Gastroesophageal sphincter (tissue), 4 donors: Measurements from ENCODE around the gene CTSW. TPM values are rescaled to one million over a fixed set of nuclear protein-coding genes. Genes with fewer than 3 reads are reported as not detected.

Source experiments
- ATAC-seq: fragments of 150-250 bp; one replicate; pipeline ENCODE4 v1.9.1; 2016; ENCODE audit warnings: mild to moderate bottlenecking, moderate library complexity
- H3K27ac ChIP-seq, 4 donors: fragments of 200-600 bp; sonication (generic) in 3 of 4; 1 replicate in 3 of 4; 2 replicates in 1 of 4; pipeline ENCODE4 v1.5.1; 2016 to 2019
- H3K27me3 ChIP-seq: fragments of 200-600 bp; sonication (generic); one replicate; pipeline ENCODE4 v1.5.1; 2019
- H3K36me3 ChIP-seq, 2 donors: fragments of 200-600 bp; sonication (generic); one replicate each; pipeline ENCODE4 v1.5.1; 2019; ENCODE audit warnings: control low read depth in 1 of 2
- H3K4me1 ChIP-seq, 3 donors: fragments of 200-600 bp; sonication (generic); 1 replicate in 2 of 3; 2 replicates in 1 of 3; pipeline ENCODE4 v1.5.1; 2016 to 2019; ENCODE audit warnings: control low read depth in 2 of 3
- H3K4me3 ChIP-seq, 2 donors: fragments of 200-600 bp; sonication (generic); one replicate each; pipeline ENCODE4 v1.5.1; 2019; ENCODE audit warnings: mild to moderate bottlenecking in 1 of 2, moderate library complexity in 1 of 2
- H3K9me3 ChIP-seq, 3 donors: fragments of 200-600 bp; sonication (generic); one replicate each; pipeline ENCODE4 v1.5.1; 2017 to 2019; ENCODE audit warnings: control low read depth in 2 of 3
- EP300 ChIP-seq: sonication (generic); formaldehyde crosslinking; IDR thresholded peaks from one replicate; pipeline ENCODE4 v1.6.1; 2017; ENCODE audit warnings: antibody characterized with exemption, mild to moderate bottlenecking
- POLR2A ChIP-seq, 2 donors: fragments of 450-650 bp; IDR thresholded peaks; one replicate each; pipeline ENCODE4 v1.6.1; 2017; ENCODE audit warnings: antibody characterized with exemption in 2 of 2, mild to moderate bottlenecking in 2 of 2, moderate library complexity in 1 of 2
- POLR2AphosphoS5 ChIP-seq: sonication (generic); formaldehyde crosslinking; IDR thresholded peaks from one replicate; pipeline ENCODE4 v1.6.1; 2017; ENCODE audit warnings: antibody characterized with exemption
- WGBS, 2 donors: methylation state at CpG; one replicate each; pipeline ENCODE4 v1.1.5; 2018; ENCODE audit warnings: low coverage in 1 of 2; 5-methylcytosine and 5-hydroxymethylcytosine counted together
- total RNA-seq, 4 donors: library from RNA; depleted of rRNA; stranded (reverse); fragments of >200 nt; gene quantifications; one replicate each; pipeline ENCODE4 v1.1.0, GENCODE V29; 2016
- TF ChIP-seq, protein P1 (sequence below), 4 experiments: fragments of 200-600 bp in 2 of 4; fragments of 450-650 bp in 2 of 4; sonication (generic) in 1 of 4; IDR thresholded peaks; one replicate each; pipeline ENCODE4 v1.5.1; 2017 to 2019; ENCODE audit warnings: antibody characterized with exemption in 4 of 4, mild to moderate bottlenecking in 2 of 4, moderate library complexity in 2 of 4

CTSW gene
- total RNA-seq, 4 donors from 2014 or later, result 0.52 to 3.6 (median 0.94) TPM; not detected in 1

DNA sequence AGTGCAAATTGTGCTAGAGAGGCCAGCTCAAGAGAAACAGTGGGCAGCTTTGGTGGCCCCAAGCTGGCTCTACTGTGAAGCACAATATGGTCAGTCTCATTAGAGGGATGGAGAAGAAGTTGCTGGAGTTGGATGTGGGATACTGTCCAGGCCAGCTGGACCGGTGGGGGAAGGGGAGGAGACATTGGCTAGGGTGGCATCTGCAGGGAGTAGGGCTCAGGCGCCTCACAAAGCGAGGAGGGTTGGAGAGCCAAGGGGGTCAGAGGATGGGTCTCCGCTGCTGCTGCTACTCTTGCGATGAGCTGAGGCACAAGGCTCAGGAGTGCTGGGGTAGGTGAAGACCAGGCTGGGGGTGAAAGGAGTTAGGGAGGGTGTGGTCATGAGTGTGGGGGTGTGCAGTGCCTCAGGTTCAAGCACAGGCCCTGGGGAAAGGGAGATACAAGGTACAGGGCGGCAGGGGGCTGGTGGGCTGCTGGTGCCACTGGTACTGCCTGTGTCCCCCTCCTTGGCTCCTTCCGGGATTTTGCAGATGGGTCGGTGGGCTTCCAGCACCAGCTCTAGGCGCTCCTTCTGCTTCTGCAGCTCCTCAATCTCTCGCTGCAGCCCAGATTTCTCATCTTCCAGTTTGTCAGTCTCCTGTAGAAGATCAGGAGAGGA lies 13.2 kb downstream of the CTSW start:
- H3K27ac ChIP-seq, result peak overlapping the region; percentile 82 to 99 (median 95)
- peaks cover 0 to 61% (median 30%) of the 10 kb centered on the region in 3 donors for H3K4me1 ChIP-seq
- WGBS, 2 donors, result 76 to 82% methylated on average over 5 to 6 of the region's 10 CpGs
- ATAC-seq, result no peak
- peak overlapping the region in 1 of 2 donors; percentile 86 for H3K4me3 ChIP-seq
- no peak for TF ChIP-seq EP300
- TF ChIP-seq POLR2AphosphoS5, result no peak
- TF ChIP-seq, protein P1, sequence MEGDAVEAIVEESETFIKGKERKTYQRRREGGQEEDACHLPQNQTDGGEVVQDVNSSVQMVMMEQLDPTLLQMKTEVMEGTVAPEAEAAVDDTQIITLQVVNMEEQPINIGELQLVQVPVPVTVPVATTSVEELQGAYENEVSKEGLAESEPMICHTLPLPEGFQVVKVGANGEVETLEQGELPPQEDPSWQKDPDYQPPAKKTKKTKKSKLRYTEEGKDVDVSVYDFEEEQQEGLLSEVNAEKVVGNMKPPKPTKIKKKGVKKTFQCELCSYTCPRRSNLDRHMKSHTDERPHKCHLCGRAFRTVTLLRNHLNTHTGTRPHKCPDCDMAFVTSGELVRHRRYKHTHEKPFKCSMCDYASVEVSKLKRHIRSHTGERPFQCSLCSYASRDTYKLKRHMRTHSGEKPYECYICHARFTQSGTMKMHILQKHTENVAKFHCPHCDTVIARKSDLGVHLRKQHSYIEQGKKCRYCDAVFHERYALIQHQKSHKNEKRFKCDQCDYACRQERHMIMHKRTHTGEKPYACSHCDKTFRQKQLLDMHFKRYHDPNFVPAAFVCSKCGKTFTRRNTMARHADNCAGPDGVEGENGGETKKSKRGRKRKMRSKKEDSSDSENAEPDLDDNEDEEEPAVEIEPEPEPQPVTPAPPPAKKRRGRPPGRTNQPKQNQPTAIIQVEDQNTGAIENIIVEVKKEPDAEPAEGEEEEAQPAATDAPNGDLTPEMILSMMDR (IDR thresholded peaks at IDR 0.05), result no peak
- TF ChIP-seq POLR2A (IDR thresholded peaks at IDR 0.05), result no peak
- no peaks in the 10 kb centered on the region for H3K36me3 ChIP-seq
- no peaks in the 10 kb centered on the region for H3K9me3 ChIP-seq
- H3K27me3 ChIP-seq, result no peaks in the 10 kb centered on the region

DNA sequence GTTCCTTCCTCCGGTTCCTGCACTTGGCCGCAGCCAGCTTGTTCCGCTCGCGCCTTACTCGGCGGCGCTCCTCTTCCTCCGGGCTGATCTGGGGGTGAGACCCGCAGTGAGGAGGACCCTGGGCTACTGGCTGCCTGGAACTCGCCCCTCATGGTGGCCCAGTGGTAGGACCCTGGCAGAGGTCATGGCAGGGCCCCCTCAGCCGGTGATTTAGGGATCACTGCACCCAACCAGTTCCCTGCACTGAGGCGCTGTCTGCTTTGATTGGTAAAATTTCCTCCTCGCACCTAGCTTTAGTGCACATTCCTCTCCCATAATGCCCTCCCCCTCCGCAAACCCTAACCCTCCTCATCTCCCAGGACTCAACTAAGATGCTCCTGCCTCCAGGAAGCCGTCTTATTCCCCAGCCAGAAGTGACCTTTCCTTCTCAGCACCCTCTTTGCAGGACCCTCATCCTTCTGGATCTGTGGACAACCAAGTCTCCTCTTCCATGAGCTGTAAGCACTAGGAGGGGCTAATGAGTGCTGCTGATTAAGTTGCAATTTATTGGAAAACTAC lies 14.5 kb downstream of the CTSW start:
- ATAC-seq, result no peak
- H3K4me1 ChIP-seq, result peaks cover 0 to 54% (median 30%) of the 10 kb centered on the region in 3 donors
- no peaks in the 10 kb centered on the region for H3K9me3 ChIP-seq
- H3K4me3 ChIP-seq, result peak overlapping the region in 1 of 2 donors; percentile 26
- peaks cover 3% of the 10 kb centered on the region for H3K27me3 ChIP-seq
- 49 to 94% methylated on average over 2 to 4 of the region's 16 CpGs for WGBS, 2 donors
- H3K27ac ChIP-seq, result peak overlapping the region; percentile 65 to 99 (median 95)
- H3K36me3 ChIP-seq, result no peaks in the 10 kb centered on the region
- TF ChIP-seq, protein P1 (IDR thresholded peaks at IDR 0.05), result no peak
- TF ChIP-seq POLR2A (IDR thresholded peaks at IDR 0.05), result peak; percentile 14 to 26
- no peak for TF ChIP-seq EP300
- TF ChIP-seq POLR2AphosphoS5, result no peak

DNA sequence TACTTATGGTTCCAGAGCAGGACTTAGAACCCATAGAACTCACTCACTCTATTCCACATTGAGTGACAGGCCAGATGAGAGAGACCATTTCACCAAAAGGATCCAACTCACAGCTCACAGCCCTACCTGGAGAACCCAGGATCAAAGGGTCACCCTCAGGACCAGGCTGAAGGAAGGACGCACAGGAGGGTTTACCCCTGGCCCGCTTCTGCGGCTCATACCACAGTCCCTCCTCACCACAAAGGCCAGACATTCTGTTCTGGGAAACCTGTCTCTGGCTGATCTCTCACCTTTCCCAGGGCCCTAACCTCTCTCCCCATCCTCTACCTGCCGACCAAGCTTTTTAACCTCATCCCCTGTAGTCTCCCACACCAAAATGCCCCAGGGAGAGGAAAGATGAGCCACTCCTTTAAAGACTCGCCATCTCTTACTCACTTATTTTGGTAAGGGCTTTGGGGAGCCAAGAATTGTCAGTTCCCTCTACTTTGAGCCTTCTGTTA lies 15.9 kb downstream of the CTSW start:
- H3K4me1 ChIP-seq, result peaks cover 0 to 55% (median 28%) of the 10 kb centered on the region in 3 donors

GRCh38 chr11:65896034-65896999 lies 16.7 kb downstream of the CTSW start:
- no peak overlapping the region for H3K4me3 ChIP-seq
- peak overlapping the region in 1 of 4 donors; percentile 11 for H3K27ac ChIP-seq
- H3K4me1 ChIP-seq, result peaks cover 0 to 52% (median 28%) of the 10 kb centered on the region in 3 donors
- peaks cover 13% of the 10 kb centered on the region for H3K27me3 ChIP-seq
- TF ChIP-seq POLR2A (IDR thresholded peaks at IDR 0.05) (no peak), POLR2AphosphoS5 (no peak), EP300 (no peak)
- TF ChIP-seq, protein P1 (IDR thresholded peaks at IDR 0.05), result no peak
- no peak for ATAC-seq
- H3K36me3 ChIP-seq, result no peaks in the 10 kb centered on the region
- H3K9me3 ChIP-seq, result no peaks in the 10 kb centered on the region
- 90 to 94% methylated on average over 5 to 6 of the region's 14 CpGs for WGBS, 2 donors

More for the DNA sequence above, 15.9 kb downstream of the CTSW start:
- WGBS, 2 donors, result 91 to 95% methylated on average over 4 to 5 of the region's 5 CpGs
- Histone ChIP-seq H3K27me3 (peaks cover 13% of the 10 kb centered on the region), H3K9me3 (no peaks in the 10 kb centered on the region), H3K27ac (no peak overlapping the region), H3K4me3 (no peak overlapping the region), H3K36me3 (no peaks in the 10 kb centered on the region)
- ATAC-seq, result no peak
- TF ChIP-seq POLR2A (IDR thresholded peaks at IDR 0.05), result no peak

DNA sequence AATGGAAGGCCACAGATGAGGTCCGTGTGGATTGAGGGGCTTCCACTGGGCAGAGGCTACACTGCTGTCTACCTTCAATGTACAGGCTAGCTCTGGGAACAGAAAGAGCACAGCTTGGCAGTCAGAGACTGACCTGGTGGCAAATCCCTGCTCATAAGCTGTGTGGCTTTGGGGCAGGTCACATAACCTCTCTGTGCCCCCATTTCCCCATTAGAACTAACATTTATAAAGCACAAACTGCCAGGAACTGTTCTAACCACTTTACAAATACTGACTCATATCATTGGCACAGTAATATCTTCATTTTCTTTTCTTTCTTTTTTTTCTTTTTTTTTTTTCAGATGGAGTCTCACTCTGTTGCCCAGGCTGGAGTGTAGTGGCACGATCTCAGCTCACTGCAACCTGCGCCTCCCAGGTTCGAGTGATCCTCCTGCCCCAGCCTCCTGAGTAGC lies 17.4 kb downstream of the CTSW start:
- 79 to 88% methylated on average over 2 to 3 of the region's 4 CpGs for WGBS, 2 donors
- no peak overlapping the region for H3K27ac ChIP-seq
- TF ChIP-seq, protein P1 (IDR thresholded peaks at IDR 0.05), result no peak
- no peak for TF ChIP-seq POLR2A (IDR thresholded peaks at IDR 0.05)
- no peak for TF ChIP-seq POLR2AphosphoS5
- TF ChIP-seq EP300, result no peak
- H3K27me3 ChIP-seq, result peaks cover 13% of the 10 kb centered on the region
- peaks cover 0 to 45% (median 24%) of the 10 kb centered on the region in 3 donors for H3K4me1 ChIP-seq
- no peaks in the 10 kb centered on the region for H3K9me3 ChIP-seq
- ATAC-seq, result no peak
- no peaks in the 10 kb centered on the region for H3K36me3 ChIP-seq
- H3K4me3 ChIP-seq, result no peak overlapping the region
